Activated CD4-positive, CD25-positive, alpha-beta regulatory T cell (primary cell): ENCODE results near the gene CDC42EP4.

Source experiments
- DNase-seq, 4 experiments: peaks; one replicate each; lab custom pipeline; 2025; lab: John Stamatoyannopoulos, UW

The CDC42EP4 gene

DNA sequence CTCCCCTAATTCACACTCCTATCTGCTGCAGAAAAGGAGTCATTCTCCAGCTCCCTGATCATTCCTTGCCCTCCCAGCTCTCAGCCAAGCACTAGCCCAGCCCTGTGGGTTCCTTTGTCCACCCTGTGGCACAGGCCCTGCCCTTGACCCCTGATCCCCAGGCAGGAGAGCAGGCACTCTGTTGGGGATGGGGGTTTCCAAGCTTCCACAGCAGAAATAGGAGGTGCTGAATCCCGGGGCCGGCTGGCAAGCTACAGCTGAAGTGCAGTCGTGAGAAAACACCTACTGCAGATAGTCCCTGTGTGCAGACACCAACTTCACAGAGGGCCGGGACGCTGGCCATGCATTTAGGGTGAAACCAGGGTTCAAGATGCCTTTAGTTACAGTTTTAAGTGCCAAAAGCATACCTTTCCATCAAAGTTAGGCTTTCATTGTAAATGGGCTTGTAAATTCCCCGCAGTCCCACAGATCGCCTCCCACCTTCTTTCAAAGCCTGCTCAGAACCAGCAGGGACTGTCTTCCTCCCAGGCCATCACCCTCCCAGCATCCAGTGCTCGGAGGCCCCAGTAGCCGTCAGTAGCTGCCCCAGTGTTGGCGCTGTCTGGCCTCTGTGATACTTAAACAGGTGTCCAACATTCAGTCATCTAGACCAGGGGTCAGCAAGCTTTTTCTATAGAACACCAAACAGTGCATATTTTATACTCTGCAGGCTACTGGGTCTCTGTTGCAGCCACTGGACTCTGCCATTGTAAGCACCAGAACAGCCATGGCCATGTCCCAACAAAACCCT, 60.8 kb downstream of the CDC42EP4 start:
- no peak for DNase-seq

- DNase-seq, result no peak
Measured at GRCh38 chr17:73249700-73250099, 62.1 kb downstream of the CDC42EP4 start.

DNA sequence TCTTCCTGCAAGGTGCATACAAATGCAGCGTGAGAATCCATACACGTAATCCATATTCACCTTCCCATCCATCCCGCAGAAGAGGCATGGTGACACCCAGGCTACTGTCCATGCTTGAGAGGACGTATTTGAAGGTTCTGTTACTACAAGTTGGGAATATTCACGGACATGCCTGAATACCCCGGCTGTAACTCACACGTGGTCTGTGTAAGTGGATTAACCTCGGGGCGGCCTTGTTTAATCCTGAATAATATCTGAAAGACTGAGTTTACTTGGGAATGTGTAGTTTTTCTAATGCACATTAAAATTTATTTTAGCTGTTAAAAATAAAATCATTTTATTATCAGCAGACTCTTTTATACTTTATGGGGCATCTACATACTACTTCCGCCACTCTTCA, 63.3 kb downstream of the CDC42EP4 start:
- DNase-seq, result no peak

DNA sequence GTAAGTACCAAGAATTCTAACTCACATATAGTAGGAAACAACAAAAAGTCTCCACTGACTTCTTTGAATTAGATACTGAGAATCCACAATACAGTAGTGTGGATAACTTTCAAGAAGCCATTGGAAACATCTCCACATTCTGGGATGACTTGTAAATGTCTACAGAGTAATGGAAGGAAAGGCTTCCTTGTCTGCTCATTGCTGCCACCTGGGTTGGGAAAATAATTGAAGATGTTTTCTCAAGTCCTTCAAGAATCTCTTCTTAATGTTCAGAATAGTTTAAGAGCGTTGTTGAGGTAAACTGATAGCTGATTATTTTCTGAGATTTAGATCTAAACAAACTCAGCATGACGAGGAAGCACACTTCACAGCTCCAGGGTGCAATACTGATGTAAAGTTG, 64.1 kb downstream of the CDC42EP4 start:
- DNase-seq, result no peak

- DNase-seq, result no peak
Measured at GRCh38 chr17:73240561-73240960, 71.2 kb downstream of the CDC42EP4 start.

DNA sequence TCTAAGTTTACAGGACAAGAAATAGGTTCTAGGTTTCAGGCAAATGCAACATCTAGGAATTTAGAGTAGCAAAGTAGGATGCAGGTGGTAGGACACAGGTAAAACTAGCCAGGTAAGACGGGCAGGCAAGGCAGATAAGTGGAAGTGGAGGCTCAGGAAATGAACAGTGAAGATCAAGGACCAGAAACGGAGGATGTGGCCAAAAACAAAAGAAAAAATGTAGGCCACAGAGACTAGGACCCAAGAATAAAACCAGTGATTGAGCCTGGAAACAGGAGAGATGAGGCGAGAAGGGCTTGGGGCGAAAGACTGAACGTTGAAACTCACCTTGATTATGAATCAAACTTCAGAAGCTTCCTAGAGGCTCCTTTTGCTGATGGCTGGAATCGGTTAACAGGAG, 74.1 kb downstream of the CDC42EP4 start:
- no peak for DNase-seq

GRCh38 chr17:73234736-73235135, 77.1 kb downstream of the CDC42EP4 start:
- no peak for DNase-seq
